ENCODE data around the gene ELP2.

- TF ChIP-seq GLIS2 (tag by site-specific recombination; IDR thresholded peaks at IDR 0.05): no peak
- TF ChIP-seq ZNF792 (tag by site-specific recombination; IDR thresholded peaks at IDR 0.05): no peak
- no peak for TF ChIP-seq ZNF280C (tag by site-specific recombination; IDR thresholded peaks at IDR 0.05)
- no peak for TF ChIP-seq ZSCAN16 (tag by site-specific recombination; IDR thresholded peaks at IDR 0.05)
- no peak for TF ChIP-seq ZNF707 (tag by site-specific recombination; IDR thresholded peaks at IDR 0.05)
- no peak for TF ChIP-seq CTCF (tag by site-specific recombination; IDR thresholded peaks at IDR 0.05)
- TF ChIP-seq ZNF274 (IDR thresholded peaks at IDR 0.05; ENCODE audit: low read length): no peak
- TF ChIP-seq ZNF274 (tag by site-specific recombination; IDR thresholded peaks at IDR 0.05; ENCODE audit: borderline replicate concordance): no peak
- no peak for TF ChIP-seq ZNF324 (tag by site-specific recombination; IDR thresholded peaks at IDR 0.05)
- TF ChIP-seq ZNF501 (tag by site-specific recombination; IDR thresholded peaks at IDR 0.05): no peak
- TF ChIP-seq ZNF292 (tag by site-specific recombination; IDR thresholded peaks at IDR 0.05; ENCODE audit: borderline replicate concordance, low read depth): no peak
Observed at GRCh38 chr18:36128907-36129299, 796 bp upstream of the ELP2 start.
